Testis (tissue), 2 donors: ENCODE results near the gene LPP.

Source experiments
- POLR2A ChIP-seq: fragments of 450-650 bp; IDR thresholded peaks from one replicate; pipeline ENCODE4 v1.6.1; 2017; ENCODE audit warnings: antibody characterized with exemption, mild to moderate bottlenecking, moderate library complexity
- TF ChIP-seq, protein P1 (sequence below), 3 experiments: fragments of 450-650 bp in 2 of 3; fragments of 200-600 bp in 1 of 3; sonication (generic) in 1 of 3; IDR thresholded peaks; one replicate each; pipeline ENCODE4 v1.5.1; 2016 to 2019; ENCODE audit warnings: antibody characterized with exemption in 3 of 3, mild to moderate bottlenecking in 2 of 3, moderate library complexity in 1 of 3

DNA sequence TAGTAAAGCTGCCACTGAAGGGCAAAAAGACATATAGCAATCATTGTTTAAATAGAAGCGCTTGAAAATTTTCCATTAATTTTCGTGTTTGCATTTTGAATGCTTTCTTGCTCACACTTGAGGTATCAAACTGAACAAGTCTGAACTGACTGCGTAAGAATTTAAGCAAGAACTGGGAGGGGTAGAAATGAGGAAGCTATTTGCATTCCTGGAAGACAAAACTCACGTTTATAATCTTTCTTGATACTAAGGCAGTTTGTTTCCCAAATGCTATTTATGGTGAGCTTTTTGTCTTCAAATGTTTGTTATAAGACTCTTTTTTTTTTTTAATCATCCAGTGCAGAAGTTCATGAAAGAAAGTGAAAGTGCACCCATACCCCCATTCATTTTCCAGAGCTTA is 518.0 kb downstream of the LPP start:
- TF ChIP-seq POLR2A: no peak
- TF ChIP-seq, protein P1, sequence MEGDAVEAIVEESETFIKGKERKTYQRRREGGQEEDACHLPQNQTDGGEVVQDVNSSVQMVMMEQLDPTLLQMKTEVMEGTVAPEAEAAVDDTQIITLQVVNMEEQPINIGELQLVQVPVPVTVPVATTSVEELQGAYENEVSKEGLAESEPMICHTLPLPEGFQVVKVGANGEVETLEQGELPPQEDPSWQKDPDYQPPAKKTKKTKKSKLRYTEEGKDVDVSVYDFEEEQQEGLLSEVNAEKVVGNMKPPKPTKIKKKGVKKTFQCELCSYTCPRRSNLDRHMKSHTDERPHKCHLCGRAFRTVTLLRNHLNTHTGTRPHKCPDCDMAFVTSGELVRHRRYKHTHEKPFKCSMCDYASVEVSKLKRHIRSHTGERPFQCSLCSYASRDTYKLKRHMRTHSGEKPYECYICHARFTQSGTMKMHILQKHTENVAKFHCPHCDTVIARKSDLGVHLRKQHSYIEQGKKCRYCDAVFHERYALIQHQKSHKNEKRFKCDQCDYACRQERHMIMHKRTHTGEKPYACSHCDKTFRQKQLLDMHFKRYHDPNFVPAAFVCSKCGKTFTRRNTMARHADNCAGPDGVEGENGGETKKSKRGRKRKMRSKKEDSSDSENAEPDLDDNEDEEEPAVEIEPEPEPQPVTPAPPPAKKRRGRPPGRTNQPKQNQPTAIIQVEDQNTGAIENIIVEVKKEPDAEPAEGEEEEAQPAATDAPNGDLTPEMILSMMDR (IDR thresholded peaks at IDR 0.05): no peak
